Measurements from ENCODE around the gene ASIC5. TPM values are rescaled to one million over a fixed set of nuclear protein-coding genes. Genes with fewer than 3 reads are reported as not detected.

ASIC5 gene
- total RNA-seq, 4 donors from 2014 or later: not detected

DNA sequence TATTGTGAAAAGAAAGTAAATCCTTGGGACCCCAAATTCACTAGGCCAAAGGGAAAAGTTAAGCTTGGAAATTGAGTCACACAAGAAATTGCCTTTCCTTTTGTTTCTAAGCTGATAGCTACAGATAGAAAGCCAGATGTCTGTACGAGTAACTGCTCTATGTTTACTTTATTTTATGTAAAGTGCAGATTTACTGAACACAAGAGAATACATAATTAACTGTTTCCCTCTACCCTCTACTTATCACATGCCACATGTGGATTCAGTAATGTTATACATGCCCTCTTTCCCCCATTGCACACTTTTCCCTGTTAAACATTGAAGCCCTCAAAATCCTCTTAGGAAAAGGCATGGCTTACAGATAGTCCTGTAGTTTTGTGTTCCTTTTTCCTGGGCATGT is 21.0 kb upstream of the ASIC5 start:
- TF ChIP-seq POLR2AphosphoS5 (IDR thresholded peaks at IDR 0.05) (no peak), EP300 (IDR thresholded peaks at IDR 0.05; ENCODE audit: low read depth) (no peak), POLR2A (IDR thresholded peaks at IDR 0.05) (no peak)
- TF ChIP-seq, protein P1, sequence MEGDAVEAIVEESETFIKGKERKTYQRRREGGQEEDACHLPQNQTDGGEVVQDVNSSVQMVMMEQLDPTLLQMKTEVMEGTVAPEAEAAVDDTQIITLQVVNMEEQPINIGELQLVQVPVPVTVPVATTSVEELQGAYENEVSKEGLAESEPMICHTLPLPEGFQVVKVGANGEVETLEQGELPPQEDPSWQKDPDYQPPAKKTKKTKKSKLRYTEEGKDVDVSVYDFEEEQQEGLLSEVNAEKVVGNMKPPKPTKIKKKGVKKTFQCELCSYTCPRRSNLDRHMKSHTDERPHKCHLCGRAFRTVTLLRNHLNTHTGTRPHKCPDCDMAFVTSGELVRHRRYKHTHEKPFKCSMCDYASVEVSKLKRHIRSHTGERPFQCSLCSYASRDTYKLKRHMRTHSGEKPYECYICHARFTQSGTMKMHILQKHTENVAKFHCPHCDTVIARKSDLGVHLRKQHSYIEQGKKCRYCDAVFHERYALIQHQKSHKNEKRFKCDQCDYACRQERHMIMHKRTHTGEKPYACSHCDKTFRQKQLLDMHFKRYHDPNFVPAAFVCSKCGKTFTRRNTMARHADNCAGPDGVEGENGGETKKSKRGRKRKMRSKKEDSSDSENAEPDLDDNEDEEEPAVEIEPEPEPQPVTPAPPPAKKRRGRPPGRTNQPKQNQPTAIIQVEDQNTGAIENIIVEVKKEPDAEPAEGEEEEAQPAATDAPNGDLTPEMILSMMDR (IDR thresholded peaks at IDR 0.05): no peak
- no peak for DNase-seq
- H3K27ac ChIP-seq: no peak overlapping the region
- in situ Hi-C loops (cut with MboI; ENCODE audit: low pct_ligation_motif_present in 1 of 4, low pct_unique_long_range_greater_than_20kb in 1 of 4, low sequenced_read_pairs in 3 of 4): no loop called here
- WGBS, 2 donors (ENCODE audit: low coverage in 1 of 2): 45 to 48% methylated on average over 1 of the region's 1 CpG
- no peaks in the 10 kb centered on the region for H3K4me1 ChIP-seq
- intact Hi-C loops (cut with DNase I; ENCODE audit: low total_unique reads): no loop called here
- H3K36me3 ChIP-seq: no peaks in the 10 kb centered on the region
- H3K4me3 ChIP-seq: no peak overlapping the region
- H3K9me3 ChIP-seq: no peaks in the 10 kb centered on the region
- H3K27me3 ChIP-seq: no peaks in the 10 kb centered on the region

DNA sequence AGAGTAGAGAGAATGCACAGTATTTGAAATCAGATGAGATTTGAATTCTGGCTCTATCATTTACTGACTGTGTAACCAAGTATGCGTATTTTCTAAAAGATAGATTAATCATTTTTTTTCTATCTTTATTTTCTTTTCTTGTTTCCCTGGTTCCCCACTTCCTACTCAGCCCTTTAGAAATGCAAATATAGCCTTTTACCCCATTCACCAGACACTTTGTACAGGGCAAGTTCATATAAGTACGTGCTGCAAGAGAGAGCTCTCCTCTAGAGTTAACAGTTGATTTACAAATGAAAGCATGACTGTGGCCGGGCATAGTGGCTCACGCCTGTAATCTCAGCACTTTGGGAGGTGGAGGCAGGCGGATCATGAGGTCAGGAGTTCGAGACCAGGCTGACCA is 19.6 kb upstream of the ASIC5 start:
- no peak for TF ChIP-seq POLR2A (IDR thresholded peaks at IDR 0.05)
- no peak overlapping the region for H3K27ac ChIP-seq
- H3K9me3 ChIP-seq: no peaks in the 10 kb centered on the region
- no peaks in the 10 kb centered on the region for H3K27me3 ChIP-seq
- WGBS, 2 donors (ENCODE audit: low coverage in 1 of 2): 47 to 64% methylated on average over 5 to 6 of the region's 6 CpGs
- in situ Hi-C loops (cut with MboI; ENCODE audit: low pct_ligation_motif_present in 1 of 4, low pct_unique_long_range_greater_than_20kb in 1 of 4, low sequenced_read_pairs in 3 of 4): no loop called here
- H3K36me3 ChIP-seq: no peaks in the 10 kb centered on the region
- no peak overlapping the region for H3K4me3 ChIP-seq
- H3K4me1 ChIP-seq: no peaks in the 10 kb centered on the region
- no peak for DNase-seq
- intact Hi-C loops (cut with DNase I; ENCODE audit: low total_unique reads): no loop called here

DNA sequence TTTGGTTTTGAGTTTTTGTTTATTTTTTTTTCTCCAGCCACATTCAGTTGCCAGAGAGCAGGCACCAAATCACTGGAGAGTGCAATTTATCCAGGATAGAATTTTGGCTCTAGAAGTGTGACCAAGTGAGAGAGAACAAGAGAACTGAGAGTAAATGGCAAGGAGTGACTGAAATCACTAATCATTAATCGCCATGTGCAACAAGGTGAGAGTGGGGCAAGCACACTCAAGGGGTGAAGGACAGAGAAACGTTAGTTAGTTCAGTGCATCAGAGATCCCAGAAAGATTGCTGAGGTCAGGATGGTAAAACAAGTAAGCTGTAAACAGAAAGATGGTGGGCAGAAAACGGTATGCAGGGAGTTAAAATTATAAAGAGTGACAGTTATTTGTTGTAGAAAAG is 17.8 kb upstream of the ASIC5 start:
- Histone ChIP-seq H3K36me3 (no peaks in the 10 kb centered on the region), H3K27ac (no peak overlapping the region), H3K27me3 (no peaks in the 10 kb centered on the region), H3K4me3 (no peak overlapping the region), H3K9me3 (no peaks in the 10 kb centered on the region), H3K4me1 (no peaks in the 10 kb centered on the region)
- 73 to 82% methylated on average over 3 of the region's 3 CpGs for WGBS, 2 donors (ENCODE audit: low coverage in 1 of 2)
- in situ Hi-C loops (cut with MboI; ENCODE audit: low pct_ligation_motif_present in 1 of 4, low pct_unique_long_range_greater_than_20kb in 1 of 4, low sequenced_read_pairs in 3 of 4) (no loop called here), intact Hi-C loops (cut with DNase I; ENCODE audit: low total_unique reads) (no loop called here)
- TF ChIP-seq POLR2A (IDR thresholded peaks at IDR 0.05): no peak
- DNase-seq: no peak

DNA sequence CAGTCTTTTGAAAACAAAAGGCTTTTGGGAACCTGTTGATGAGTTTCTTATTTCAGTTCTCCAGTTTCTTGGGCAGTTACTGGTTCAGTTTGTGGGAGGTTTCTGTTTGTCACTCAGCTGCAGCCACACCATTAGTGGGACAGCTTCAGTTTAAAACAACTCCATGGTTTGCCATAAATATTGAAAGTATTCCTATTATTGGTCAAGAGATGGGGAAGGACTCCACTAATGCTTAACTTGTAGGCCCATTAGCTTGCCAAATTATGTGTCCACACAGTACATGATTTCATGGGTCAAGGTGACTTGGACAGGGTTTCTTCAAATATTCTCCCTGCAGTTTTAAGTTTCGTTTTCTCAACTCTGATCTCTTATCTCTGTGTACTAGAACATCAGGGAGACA is 15.5 kb upstream of the ASIC5 start:
- no peak for DNase-seq
- Histone ChIP-seq H3K27me3 (no peaks in the 10 kb centered on the region), H3K36me3 (no peaks in the 10 kb centered on the region), H3K4me1 (no peaks in the 10 kb centered on the region), H3K9me3 (no peaks in the 10 kb centered on the region), H3K27ac (no peak overlapping the region), H3K4me3 (no peak overlapping the region)
- in situ Hi-C loops (cut with MboI; ENCODE audit: low pct_ligation_motif_present in 1 of 4, low pct_unique_long_range_greater_than_20kb in 1 of 4, low sequenced_read_pairs in 3 of 4) (no loop called here), intact Hi-C loops (cut with DNase I; ENCODE audit: low total_unique reads) (no loop called here)
- no peak for TF ChIP-seq POLR2A (IDR thresholded peaks at IDR 0.05)
- TF ChIP-seq, protein P1 (IDR thresholded peaks at IDR 0.05): no peak
- TF ChIP-seq POLR2AphosphoS5 (IDR thresholded peaks at IDR 0.05): no peak
- no peak for TF ChIP-seq EP300 (IDR thresholded peaks at IDR 0.05; ENCODE audit: low read depth)
- WGBS, 2 donors (ENCODE audit: low coverage in 1 of 2): 31 to 53% methylated on average over 1 of the region's 1 CpG

DNA sequence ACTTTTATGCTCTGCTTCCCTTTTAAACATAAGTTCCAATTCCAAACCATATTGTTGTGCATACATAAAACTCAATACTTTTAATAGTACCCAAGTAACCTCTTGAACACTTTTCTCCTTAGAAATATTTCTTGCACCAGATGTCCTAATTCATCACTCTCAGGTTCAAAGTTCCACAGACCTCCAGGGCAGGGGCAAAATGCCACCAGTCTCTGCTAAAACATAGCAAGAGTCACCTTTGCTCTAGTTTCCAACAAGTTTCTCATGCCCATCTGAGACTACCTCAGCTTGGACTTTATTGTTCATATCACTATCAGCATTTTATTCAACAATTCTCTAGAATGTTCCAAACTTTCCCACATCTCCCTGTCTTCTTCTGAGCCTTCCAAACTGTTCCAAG is 13.7 kb upstream of the ASIC5 start:
- H3K4me3 ChIP-seq: no peak overlapping the region
- no peaks in the 10 kb centered on the region for H3K9me3 ChIP-seq
- no peaks in the 10 kb centered on the region for H3K4me1 ChIP-seq
- no peaks in the 10 kb centered on the region for H3K36me3 ChIP-seq
- in situ Hi-C loops (cut with MboI; ENCODE audit: low pct_ligation_motif_present in 1 of 4, low pct_unique_long_range_greater_than_20kb in 1 of 4, low sequenced_read_pairs in 3 of 4): no loop called here
- no peak for DNase-seq
- TF ChIP-seq POLR2A (IDR thresholded peaks at IDR 0.05) (no peak), POLR2AphosphoS5 (IDR thresholded peaks at IDR 0.05) (no peak), EP300 (IDR thresholded peaks at IDR 0.05; ENCODE audit: low read depth) (no peak)
- TF ChIP-seq, protein P1 (IDR thresholded peaks at IDR 0.05): no peak
- no peak overlapping the region for H3K27ac ChIP-seq
- intact Hi-C loops (cut with DNase I; ENCODE audit: low total_unique reads): no loop called here
- H3K27me3 ChIP-seq: no peaks in the 10 kb centered on the region
